HG03045 (cell line): ENCODE results near the gene SCP2.

Experiments
- ATAC-seq: cut with Tn5 transposase; IDR thresholded peaks from one replicate; pipeline ENCODE4 v1.9.1; 2021; ENCODE audit warnings: mild to moderate bottlenecking, moderate library complexity; ENCODE audit not compliant: unreplicated experiment

Gene SCP2

DNA sequence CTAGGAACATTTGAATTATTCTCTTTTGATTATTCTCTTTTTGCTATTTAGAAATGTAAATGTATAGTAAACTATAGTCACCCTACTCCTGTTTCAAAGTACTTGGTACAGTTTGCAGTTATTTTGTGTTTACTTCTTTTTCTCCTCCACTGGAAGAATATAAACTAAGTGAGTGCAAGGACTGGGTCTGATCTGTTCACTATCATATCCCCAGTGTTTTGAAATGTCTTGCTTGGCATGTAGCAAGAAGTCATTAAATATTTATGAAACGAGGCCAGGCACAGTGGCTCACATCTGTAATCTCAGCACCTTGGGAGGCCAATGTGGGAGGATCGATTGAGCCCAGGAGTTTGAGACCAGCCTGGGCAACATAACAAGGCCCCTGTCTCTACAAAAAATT lies 99.2 kb downstream of the SCP2 start:
- ATAC-seq = no peak

- no peak for ATAC-seq
These were observed 104.7 kb downstream of the SCP2 start for GRCh38 chr1:53031732-53032131.

GRCh38 chr1:53037159-53037558 lies 110.1 kb downstream of the SCP2 start:
- ATAC-seq = no peak

DNA sequence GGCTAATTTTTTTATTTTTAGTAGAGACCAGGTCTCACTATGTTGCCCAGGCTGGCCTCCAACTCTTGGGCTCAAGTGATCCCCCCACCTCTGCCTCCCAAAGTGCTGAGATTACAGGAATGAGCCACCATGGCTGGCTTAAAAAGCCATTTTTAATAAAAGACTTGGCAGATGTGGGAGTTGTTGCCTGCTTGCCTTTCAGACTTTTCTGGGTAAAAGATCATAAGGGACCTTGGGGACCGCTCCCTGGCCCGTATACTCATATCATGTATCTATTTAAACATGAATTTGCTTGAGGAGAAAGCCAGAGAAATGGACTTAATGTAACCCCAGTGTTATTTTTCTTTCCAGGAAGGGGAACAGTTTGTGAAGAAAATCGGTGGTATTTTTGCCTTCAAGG lies 111.5 kb downstream of the SCP2 start:
- ATAC-seq = no peak

DNA sequence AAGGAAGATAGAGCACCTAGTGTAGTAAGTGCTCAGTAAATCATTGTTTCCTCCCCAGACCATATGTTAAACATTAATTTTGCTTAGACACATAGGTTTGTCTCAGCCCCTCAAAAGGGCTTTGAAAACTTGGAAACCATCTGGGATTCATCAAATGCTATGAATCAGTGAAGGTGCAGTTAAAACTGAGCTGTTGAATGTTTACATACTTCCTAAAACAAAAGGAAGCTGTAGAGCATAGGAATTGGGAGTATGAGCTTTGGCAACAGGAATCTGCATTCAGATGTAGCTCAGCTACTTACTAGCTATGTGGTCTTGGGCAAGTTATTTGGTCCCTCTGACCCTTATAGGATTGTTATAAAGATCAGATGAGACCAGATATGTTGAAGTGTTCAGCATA lies 116.2 kb downstream of the SCP2 start:
- no peak for ATAC-seq

- ATAC-seq = no peak
These were observed 117.8 kb downstream of the SCP2 start for GRCh38 chr1:53044926-53045325.

GRCh38 chr1:53046930-53047329 lies 119.9 kb downstream of the SCP2 start:
- ATAC-seq = no peak

DNA sequence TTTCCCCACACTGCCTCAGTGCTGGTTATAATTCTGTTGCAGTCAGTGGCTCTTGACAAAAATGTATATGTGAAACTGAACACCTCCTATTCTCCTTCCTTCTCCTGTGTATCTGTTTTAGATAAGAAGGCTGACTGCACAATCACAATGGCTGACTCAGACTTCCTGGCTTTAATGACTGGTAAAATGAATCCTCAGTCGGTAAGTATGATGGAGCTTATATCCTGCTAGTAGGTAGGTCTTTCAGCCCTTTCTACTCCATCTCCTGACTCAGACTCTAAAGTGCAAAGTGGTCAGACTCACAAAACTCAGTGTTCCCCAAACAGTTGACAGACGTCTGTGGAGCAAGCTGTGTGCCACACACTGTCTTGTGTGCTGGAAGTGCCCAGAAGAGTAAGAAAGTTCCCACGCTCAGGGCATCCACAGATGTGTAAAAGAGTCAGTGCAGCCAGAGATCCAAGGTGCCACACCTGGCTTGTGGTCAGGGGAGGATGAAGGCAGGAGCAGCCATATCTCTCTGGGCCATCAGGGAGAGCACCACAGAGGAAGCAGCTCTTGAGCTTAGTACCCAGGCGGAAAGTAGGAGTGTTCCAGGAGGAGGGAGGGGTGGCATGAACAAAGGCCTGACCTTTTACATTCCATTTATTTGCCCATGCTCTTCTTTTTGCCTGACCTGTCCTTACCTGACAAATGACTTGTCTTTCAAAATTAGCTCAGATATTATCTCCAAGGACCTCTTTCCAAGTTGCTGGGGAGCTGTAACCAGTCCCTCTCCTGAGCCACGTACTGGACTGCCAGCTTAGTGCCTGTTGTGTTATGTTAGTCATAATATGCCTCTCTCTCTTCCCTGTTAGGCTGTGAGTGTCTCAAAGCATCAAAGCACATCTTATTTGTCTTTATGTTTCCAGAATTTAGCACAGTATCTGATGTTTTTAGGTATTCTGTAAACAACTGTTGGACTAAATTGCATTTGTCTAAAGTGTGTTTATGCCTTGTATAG lies 121.0 kb downstream of the SCP2 start:
- no peak for ATAC-seq

DNA sequence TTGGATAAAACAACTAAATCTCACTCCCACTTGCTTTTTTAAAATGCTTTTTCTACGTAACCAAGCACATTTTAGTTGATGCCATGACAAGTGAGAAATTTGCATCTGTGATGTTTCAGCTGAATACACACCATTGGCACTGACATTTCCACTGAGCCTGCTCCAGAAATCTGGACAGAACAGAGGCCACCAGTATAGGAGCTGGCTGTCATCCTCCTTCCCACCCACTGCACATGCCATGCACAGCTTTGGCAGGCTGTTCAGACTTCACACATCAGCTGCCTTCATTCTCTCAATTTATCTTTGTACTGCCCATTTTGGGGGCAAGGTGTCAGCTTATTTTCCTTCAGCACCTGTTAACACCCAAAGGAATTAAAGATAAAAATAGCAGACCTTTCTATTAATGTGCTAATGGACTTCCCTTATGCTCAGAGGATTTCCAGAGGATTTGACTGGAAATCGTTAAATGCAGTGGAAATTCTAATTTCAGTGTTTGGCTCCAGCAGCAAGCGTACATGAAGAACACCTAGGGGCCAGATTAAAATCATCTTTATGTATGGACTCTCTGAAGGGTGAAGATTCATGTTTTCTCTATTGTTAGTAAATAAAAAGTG lies 122.0 kb downstream of the SCP2 start:
- ATAC-seq = no peak

DNA sequence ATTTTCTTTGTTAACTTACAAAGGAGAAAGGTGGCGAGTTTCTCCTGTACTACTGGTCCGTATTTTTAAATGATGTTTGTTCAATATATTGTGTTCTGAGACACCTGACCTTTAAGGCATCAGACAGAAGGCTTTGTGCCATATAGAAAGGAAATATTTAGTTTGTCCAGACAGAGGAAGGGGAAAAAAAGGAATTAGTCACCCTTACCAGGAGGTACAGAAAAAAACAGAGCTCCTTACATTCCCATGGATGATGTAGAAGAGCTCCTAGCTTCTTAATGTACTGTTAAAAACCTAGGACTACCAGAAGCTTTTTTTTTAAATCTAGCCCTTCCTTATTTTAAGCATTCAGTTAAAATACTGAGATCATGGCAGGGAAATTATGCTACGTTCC lies 122.5 kb downstream of the SCP2 start:
- ATAC-seq = no peak

DNA sequence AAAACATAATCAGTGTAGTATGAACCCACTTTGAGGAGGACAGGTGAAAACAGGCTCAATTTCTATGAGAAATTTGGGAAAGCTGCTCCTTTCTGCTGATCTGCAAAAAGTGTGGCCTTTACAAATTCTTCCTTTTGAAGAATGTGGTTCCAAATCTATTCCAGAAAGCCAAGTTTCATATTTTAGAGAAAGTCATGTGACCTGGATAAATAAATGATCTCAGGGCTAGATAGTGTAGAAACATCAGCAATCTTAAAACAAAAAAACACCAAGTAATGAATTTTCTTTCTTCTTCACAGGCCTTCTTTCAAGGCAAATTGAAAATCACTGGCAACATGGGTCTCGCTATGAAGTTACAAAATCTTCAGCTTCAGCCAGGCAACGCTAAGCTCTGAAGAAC lies 123.2 kb downstream of the SCP2 start:
- no peak for ATAC-seq

GRCh38 chr1:53051676-53052075 lies 124.6 kb downstream of the SCP2 start:
- no peak for ATAC-seq

GRCh38 chr1:53057127-53057526 lies 130.1 kb downstream of the SCP2 start:
- ATAC-seq = no peak

- ATAC-seq = no peak
These were observed 133.5 kb downstream of the SCP2 start for GRCh38 chr1:53060579-53060978.

DNA sequence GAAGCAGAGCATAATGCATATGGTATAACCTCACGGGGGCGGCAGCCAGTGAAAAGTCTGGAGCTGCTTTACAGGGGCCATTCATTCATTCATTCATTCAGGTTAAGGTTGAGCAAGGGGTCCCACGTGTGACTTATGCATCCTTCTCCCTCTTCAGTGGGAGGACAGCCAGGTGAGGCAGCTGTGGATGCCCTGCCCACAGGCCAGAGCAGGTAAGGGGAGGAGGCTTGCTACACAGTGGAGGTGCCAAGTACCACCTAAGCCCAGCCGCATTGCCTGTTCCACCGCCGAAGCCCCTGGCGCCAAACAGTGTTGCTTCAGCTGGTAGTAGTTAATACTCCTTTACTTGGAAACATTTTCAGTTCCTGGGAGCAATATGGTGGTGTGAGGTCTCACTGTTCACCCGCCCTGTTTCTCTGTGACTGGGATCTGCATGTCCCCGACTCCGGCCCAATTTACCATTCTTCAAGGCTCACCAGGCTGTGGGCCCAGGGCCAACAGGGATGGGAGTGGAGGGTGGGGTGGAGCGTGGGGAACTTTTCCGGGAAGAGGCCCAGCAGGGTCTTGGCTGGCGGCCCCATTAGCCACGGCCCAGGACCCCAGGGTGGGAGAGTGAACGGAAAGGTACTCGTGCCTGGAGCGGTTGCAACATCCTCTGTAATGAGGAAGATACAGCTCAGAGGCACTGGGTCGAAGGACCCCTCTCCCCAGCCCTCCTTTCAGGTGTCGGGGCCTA lies 134.2 kb downstream of the SCP2 start:
- ATAC-seq = no peak

DNA sequence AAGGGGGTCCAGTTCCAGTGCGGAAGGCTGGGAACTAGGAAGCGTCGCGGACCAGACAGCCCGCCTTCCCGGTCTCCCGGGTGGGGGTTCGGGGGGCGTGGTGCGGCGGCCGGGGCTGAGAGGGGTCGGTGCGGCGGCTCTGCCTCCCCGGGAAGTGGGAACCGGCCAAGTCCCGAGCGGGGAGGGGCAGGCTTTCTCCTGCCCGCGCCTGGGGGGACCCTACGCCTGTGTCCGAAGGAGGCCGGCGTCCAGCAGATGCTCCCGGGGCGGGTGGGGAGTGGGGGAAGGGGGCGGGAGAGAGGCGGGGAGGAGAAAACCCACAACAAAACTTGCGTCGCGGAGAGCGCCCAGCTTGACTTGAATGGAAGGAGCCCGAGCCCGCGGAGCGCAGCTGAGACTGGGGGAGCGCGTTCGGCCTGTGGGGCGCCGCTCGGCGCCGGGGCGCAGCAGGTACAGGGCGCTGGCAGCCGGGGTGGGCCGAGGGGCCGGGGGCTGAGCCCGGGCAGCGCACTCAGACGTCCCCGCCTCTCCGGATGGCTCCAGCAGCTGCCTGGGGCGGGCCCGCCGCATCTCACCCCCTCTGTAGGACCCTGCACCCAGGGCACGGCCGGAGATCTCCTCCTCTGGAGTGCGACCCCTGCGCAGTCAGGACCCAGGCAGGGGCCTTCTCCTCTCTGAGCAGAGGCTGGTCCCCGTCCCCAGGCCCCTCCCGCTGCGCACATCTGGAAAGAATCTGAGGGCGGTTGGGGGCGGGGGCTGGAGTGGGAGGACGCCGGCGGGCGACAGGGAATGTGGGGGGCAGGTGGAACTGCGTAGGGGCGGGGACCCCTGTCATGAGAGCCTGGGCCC lies 135.0 kb downstream of the SCP2 start, which contains the start of gene PODN:
Gene PODN (plus strand): TSS at position 355 of the 849 bp plus-strand sequence. CDS start 7,643 bp downstream, outside the sequence.
- no peak for ATAC-seq

DNA sequence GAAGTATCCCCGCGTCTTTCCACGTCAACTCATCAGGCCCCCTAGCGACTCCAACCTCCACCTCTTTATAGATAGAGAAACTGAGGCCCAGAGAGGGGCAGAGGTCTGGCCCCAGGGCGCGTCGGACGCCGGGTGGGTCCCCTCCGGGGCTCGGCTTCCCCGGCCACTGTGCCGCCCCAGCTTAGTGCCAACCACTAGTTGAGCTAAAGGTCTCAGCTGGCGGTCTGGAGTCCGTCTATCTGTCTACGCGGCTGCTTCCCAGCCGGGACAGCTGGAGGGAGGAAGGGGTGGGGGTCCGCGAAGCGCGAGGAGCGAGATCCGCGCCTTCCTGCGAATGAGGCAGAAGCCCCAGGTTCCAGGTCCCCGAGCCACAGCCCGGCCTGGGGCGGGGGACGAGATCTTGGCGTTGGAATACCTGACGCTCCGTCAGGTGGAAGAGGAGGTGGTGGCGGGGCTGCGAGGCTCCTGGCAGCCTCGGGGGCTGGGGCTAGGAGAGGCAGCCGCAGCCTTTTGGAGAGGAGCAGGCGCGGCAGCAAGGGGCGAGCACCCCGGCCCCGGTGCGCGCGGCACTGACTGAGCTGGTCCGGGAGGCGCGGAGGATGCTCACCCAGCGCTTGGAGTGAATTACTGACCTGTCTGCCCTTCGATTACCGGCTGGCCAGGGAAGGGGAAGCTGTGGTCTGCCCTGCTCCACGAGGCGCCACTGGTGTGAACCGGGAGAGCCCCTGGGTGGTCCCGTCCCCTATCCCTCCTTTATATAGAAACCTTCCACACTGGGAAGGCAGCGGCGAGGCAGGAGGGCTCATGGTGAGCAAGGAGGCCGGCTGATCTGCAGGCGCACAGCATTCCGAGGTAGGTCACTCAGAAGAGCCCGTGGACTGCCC lies 135.9 kb downstream of the SCP2 start:
- no peak for ATAC-seq

DNA sequence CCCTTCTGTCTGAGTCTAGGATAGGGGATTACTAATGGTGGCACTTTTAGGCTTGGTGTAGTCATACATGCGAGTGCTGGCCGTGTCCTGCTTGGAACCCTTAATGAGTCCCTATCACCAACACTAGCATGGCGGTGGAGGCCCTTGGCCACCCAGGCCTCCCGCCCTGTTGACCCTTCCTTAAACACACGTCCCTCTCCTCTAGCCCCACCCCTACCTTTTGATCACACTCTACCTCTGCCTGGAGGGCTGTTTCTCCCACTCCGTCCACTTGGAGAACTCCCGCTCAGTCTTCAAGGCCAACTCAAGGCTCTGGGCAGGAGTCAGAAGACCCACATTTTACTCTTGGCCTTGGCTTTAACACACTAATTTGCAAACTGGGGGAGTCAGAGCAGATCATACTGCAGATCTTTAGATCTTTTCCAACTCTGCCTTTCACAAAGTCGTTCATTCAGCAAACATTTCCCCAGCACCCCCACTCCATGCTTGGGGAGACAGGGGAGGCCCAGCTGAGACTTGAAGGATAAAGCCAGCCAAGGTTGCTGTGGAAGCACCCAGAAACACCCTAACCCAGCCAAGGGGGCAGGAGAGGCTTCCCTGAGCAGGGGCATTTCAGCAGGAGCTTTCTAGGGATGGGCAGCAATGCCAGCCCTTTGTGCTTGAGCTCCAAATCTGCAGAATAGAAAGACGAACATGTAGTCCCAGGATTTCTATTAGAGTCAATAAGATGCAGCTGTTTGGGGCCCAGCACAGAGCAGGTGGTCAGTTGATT lies 136.9 kb downstream of the SCP2 start:
- no peak for ATAC-seq

GRCh38 chr1:53065391-53065790 lies 138.3 kb downstream of the SCP2 start:
- no peak for ATAC-seq
